Stimulated activated effector memory CD8-positive, alpha-beta T cell treated with anti-CD3 and anti-CD28 coated beads, Interleukin-12 subunit alpha, Interleukin-12 subunit beta, amount 100 ng/mL, for 72 hours (primary cell): ENCODE results near the gene CC2D1A.

ENCODE experiments used
- ATAC-seq: fragments of 150-1000 bp; cut with Tn5 transposase; 2 replicates; pipeline ENCODE4 v1.10.0; 2021
- DNase-seq, 2 donors: peaks; one replicate each; pipeline ENCODE4 v3.0.0; 2021 to 2022; ENCODE audit warnings: low spot score in 2 of 2
- H3K27ac Mint-ChIP-seq: one replicate; pipeline ENCODE4 v1.8.0; 2022; ENCODE audit warnings: mild to moderate bottlenecking, mixed read lengths
- H3K36me3 Mint-ChIP-seq: one replicate; pipeline ENCODE4 v1.8.0; 2022; ENCODE audit warnings: mild to moderate bottlenecking, mixed read lengths
- H3K4me1 Mint-ChIP-seq: one replicate; pipeline ENCODE4 v1.8.0; 2022; ENCODE audit warnings: mixed read lengths
- H3K4me3 Mint-ChIP-seq: one replicate; pipeline ENCODE4 v1.8.0; 2022; ENCODE audit warnings: mild to moderate bottlenecking, mixed read lengths
- H3K9me3 Mint-ChIP-seq: one replicate; pipeline ENCODE4 v1.8.0; 2022; ENCODE audit warnings: mixed read lengths

CC2D1A gene

GRCh38 chr19:13932911-13933393 lies 27.0 kb downstream of the CC2D1A start:
- Mint-ChIP-seq H3K9me3 (no peaks in the 10 kb centered on the region), H3K4me1 (peaks cover 25% of the 10 kb centered on the region), H3K27ac (no peak overlapping the region), H3K36me3 (peaks cover 13% of the 10 kb centered on the region), H3K4me3 (no peak overlapping the region)
- no peak for ATAC-seq
- DNase-seq = no peak

DNA sequence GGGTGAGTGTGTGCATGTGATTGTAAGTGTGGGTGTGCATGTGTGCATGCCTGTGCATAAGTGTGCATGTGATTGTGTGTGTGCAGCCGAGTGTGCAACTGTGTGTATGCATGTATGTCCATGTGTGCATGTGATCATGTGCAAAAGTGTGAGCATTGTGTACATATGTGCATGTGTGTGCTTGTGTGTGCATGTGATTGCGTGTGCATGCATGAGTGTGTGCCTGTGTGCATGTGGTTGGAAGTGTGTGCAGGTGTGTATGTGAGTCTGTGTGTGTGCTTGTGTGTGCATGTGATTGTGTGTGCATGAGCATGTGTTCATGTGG lies 28.7 kb downstream of the CC2D1A start:
- peaks cover 25% of the 10 kb centered on the region for H3K4me1 Mint-ChIP-seq
- H3K36me3 Mint-ChIP-seq = no peaks in the 10 kb centered on the region
- ATAC-seq = no peak

GRCh38 chr19:13935765-13936510 lies 29.9 kb downstream of the CC2D1A start:
- no peaks in the 10 kb centered on the region for H3K9me3 Mint-ChIP-seq
- no peak overlapping the region for H3K27ac Mint-ChIP-seq
- ATAC-seq (no peak), DNase-seq (no peak)
- H3K36me3 Mint-ChIP-seq = no peaks in the 10 kb centered on the region
- no peak overlapping the region for H3K4me3 Mint-ChIP-seq
- H3K4me1 Mint-ChIP-seq = peaks cover 25% of the 10 kb centered on the region

More for the DNA sequence above, 28.7 kb downstream of the CC2D1A start:
- no peak for DNase-seq
- no peaks in the 10 kb centered on the region for H3K9me3 Mint-ChIP-seq
- no peak overlapping the region for H3K27ac Mint-ChIP-seq
- no peak overlapping the region for H3K4me3 Mint-ChIP-seq

DNA sequence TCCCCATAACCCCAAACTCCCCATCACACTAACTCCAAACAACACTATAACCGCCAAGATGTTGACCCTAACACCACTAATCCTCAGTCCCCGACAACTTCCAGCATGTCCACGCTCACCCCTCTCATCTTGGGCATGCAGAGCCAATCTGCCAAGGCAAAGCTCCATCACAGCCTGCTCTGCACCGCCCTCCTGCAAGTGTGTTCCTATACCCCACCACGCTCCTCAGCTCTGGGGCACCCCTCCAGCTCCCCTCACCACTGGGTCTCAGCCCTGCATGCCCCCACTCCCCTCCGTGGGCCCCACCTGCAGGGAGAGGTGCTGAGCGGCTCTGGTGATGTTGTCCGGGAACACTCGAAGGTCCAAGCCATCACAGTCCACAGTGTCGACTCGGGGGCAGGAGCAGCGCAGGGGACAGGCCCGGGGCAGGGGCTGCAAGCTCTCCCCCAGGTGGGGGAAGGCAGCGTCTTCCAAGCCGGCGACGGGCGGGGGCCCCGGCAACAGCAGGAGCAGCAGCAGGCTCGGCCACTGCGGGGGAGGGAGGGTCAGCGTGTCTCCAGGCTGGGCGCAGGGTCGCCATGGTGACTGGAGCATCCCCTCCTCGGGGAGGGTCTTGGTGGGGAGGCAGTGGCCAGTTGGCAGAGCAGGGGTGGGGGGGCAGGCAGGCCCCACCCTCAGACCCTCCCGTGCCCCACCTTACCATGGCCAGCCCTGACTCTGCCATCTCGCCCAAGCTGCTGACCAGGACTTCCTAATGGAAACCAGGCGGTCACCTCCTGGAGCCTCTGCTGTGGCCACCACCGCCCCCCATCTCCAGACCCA lies 31.7 kb downstream of the CC2D1A start:
- Mint-ChIP-seq H3K27ac (peak overlapping the region; percentile 16), H3K36me3 (no peaks in the 10 kb centered on the region), H3K9me3 (no peaks in the 10 kb centered on the region), H3K4me1 (peaks cover 25% of the 10 kb centered on the region), H3K4me3 (no peak overlapping the region)
- ATAC-seq (no peak), DNase-seq (no peak)

- Mint-ChIP-seq H3K4me3 (no peak within 1 kb of the TSS), H3K36me3 (no peaks in the 10 kb centered on the region), H3K27ac (peak within 1 kb of the TSS; percentile 16), H3K4me1 (peaks cover 22% of the 10 kb centered on the region), H3K9me3 (no peaks in the 10 kb centered on the region)
- no peak for DNase-seq
- no peak for ATAC-seq
These were observed 32.5 kb downstream of the CC2D1A start, which contains the start of gene PODNL1 for GRCh38 chr19:13938301-13939064. TSS of gene PODNL1 (minus strand) at chr19:13938417. CDS start at chr19:13938181, 236 bp downstream.

- Mint-ChIP-seq H3K4me3 (no peak overlapping the region), H3K9me3 (no peaks in the 10 kb centered on the region)
- no peak for DNase-seq
These were observed 36.2 kb downstream of the CC2D1A start for GRCh38 chr19:13942023-13942684.

DNA sequence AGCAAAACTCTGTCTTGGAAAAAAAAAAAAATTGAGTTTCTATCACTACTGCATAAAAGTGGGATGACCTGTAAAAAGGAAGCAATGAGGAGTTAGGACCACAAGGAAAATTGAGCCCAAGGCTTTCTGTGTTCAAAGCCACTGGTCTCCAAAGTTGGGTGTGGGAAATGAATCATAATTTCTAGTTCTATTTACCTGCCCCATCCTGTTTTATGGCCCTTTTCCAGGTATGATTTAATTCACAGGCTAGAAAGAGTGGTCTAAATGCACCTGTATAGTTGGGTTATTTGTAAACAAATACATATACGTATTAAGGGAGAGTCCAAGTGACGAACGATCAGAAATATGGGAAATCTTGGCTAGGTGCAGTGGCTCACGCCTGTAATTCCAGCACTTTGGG lies 40.4 kb downstream of the CC2D1A start:
- Mint-ChIP-seq H3K27ac (no peak overlapping the region), H3K4me1 (no peaks in the 10 kb centered on the region), H3K4me3 (no peak overlapping the region), H3K9me3 (no peaks in the 10 kb centered on the region), H3K36me3 (no peaks in the 10 kb centered on the region)
- ATAC-seq = no peak
- DNase-seq = no peak

More at GRCh38 chr19:13942023-13942684, 36.2 kb downstream of the CC2D1A start:
- H3K36me3 Mint-ChIP-seq = no peaks in the 10 kb centered on the region
- no peak for ATAC-seq
- H3K4me1 Mint-ChIP-seq = peaks cover 6% of the 10 kb centered on the region
- H3K27ac Mint-ChIP-seq = no peak overlapping the region

DNA sequence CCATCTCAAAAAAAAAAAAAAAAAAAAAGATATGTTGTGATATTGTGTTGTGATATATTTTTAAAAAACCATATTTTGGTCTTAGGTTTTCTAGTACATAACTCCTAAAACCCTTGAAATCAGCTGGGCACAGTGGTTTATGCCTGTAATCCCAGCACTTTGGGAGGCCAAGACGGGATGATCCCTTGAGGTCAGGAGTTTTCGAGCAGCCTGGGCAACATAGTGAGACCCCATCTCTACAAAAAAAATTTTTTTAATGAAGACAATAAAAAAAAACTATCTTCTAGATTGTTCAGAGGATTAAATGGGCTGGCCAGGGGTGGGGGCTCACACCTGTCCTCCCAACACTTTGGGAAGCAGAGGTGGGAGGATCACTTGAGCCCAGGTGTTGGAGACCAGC lies 45.0 kb downstream of the CC2D1A start:
- DNase-seq = no peak
- H3K4me3 Mint-ChIP-seq = peak overlapping the region; percentile 90
- no peak for ATAC-seq
- no peaks in the 10 kb centered on the region for H3K9me3 Mint-ChIP-seq
- H3K36me3 Mint-ChIP-seq = peaks cover 23% of the 10 kb centered on the region
- peak overlapping the region; percentile 94 for H3K27ac Mint-ChIP-seq
- peaks cover 20% of the 10 kb centered on the region for H3K4me1 Mint-ChIP-seq

DNA sequence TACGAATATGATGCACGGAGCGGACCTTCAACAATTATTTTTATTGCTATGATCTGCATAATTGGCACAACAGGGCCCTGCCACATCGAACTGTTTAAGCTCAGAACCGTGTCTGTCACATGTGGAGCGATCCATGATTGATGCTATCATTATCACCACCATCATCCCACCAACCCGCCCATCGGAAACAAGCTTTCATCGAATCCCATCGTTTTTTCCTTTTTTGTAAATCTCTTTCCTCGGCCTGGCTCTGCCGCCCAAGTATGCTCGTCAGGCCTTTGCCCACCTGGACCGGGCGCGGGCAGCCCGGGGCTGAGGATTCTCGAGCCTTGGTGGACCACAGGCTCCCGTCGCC lies 45.8 kb downstream of the CC2D1A start:
- peaks cover 20% of the 10 kb centered on the region for H3K4me1 Mint-ChIP-seq
- H3K27ac Mint-ChIP-seq = peak overlapping the region; percentile 94
- ATAC-seq (peak; percentile 29), DNase-seq (no peak)
- peaks cover 30% of the 10 kb centered on the region for H3K36me3 Mint-ChIP-seq
- peak overlapping the region; percentile 90 for H3K4me3 Mint-ChIP-seq
- H3K9me3 Mint-ChIP-seq = no peaks in the 10 kb centered on the region

- peaks cover 20% of the 10 kb centered on the region for H3K4me1 Mint-ChIP-seq
- H3K36me3 Mint-ChIP-seq = peaks cover 36% of the 10 kb centered on the region
- ATAC-seq (peak; percentile 98), DNase-seq (peak; percentile 97 to 99)
- no peaks in the 10 kb centered on the region for H3K9me3 Mint-ChIP-seq
- peak within 1 kb of the TSS; percentile 90 for H3K4me3 Mint-ChIP-seq
- H3K27ac Mint-ChIP-seq = peak within 1 kb of the TSS; percentile 94
These were observed 46.3 kb downstream of the CC2D1A start, which contains the start of gene DCAF15 for GRCh38 chr19:13952154-13952930. TSS of gene DCAF15 (plus strand) at chr19:13952509. CDS start at chr19:13952513, 4 bp downstream.

DNA sequence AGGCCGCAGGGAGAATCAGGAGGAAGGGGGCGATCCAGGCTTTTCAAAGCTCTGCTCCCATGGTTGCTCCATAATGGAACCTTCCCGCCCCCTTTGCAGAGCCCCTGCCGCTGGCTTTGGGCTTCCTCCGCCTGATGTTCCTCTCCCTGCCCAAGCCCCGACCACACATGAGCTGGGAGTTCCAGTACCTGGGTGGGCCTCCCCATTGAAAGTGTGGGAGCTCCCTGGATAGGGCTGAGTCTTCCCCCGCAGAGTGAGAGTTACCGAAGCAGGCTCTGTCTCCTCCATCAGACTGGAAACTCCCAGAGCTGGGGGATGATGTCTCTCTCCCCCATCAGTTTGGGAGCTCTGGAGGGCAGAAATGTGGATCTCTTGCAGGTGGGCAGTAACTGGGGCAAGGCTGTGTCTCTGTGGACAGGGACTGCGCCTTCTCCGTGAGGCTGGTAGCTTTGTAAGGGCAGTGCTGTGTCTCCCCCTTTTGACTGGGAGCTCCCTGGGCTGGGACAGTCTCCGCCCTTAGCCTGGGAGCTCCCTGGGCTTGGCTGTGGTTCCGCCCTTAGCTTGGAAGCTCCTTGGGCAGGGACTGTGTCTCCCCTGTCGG lies 47.0 kb downstream of the CC2D1A start:
- H3K4me3 Mint-ChIP-seq = peak overlapping the region; percentile 90
- peak overlapping the region; percentile 94 for H3K27ac Mint-ChIP-seq
- DNase-seq (peak in 1 of 2 donors; percentile 57), ATAC-seq (no peak)
- no peaks in the 10 kb centered on the region for H3K9me3 Mint-ChIP-seq
- peaks cover 43% of the 10 kb centered on the region for H3K36me3 Mint-ChIP-seq
- peaks cover 20% of the 10 kb centered on the region for H3K4me1 Mint-ChIP-seq

GRCh38 chr19:13954185-13954584 lies 48.2 kb downstream of the CC2D1A start:
- Mint-ChIP-seq H3K36me3 (peaks cover 51% of the 10 kb centered on the region), H3K27ac (peak overlapping the region; percentile 94), H3K4me3 (peak overlapping the region; percentile 90), H3K9me3 (no peaks in the 10 kb centered on the region), H3K4me1 (peaks cover 20% of the 10 kb centered on the region)
- ATAC-seq = no peak
- no peak for DNase-seq

DNA sequence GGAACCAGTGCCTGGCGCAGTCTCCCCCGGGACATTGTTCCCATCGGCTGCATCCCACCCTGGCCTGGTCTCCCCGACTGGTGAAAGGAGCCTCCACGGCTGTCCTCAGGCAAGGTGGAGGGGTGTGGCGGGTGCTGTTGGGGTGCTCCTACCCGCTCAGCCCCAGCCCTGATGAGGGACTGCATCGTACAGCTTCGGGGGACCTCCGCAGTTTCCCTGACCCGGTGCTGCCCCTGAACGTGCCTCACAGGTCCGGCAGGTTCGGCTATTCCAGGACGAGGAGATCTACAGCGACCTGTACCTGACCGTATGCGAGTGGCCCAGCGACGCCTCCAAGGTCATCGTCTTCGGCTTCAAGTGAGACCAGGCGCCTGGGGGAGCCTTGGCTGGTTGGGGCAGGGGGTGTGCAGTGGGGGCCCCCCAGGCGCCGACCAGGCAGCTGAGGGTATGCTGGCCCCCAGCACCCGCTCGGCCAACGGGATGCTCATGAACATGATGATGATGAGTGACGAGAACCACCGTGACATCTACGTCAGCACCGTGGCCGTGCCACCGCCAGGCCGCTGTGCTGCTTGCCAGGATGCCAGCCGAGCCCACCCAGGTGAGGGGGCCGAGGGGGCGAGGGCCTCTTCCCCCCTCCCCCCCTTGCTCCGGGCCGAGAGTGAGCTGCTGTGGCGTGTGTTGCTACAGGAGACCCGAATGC lies 49.8 kb downstream of the CC2D1A start:
- Mint-ChIP-seq H3K9me3 (no peaks in the 10 kb centered on the region), H3K27ac (no peak overlapping the region), H3K36me3 (peaks cover 65% of the 10 kb centered on the region), H3K4me3 (no peak overlapping the region), H3K4me1 (peaks cover 20% of the 10 kb centered on the region)
- DNase-seq (no peak), ATAC-seq (no peak)
